GM21381 (cell line): Measurements from ENCODE around the gene FBXO31.

Experiments
- ATAC-seq: cut with Tn5 transposase; IDR thresholded peaks from one replicate; pipeline ENCODE4 v1.9.1; 2021; ENCODE audit warnings: mild to moderate bottlenecking, moderate library complexity; ENCODE audit not compliant: unreplicated experiment

The FBXO31 gene

GRCh38 chr16:87330646-87331045 is 52.9 kb downstream of the FBXO31 start:
- ATAC-seq = no peak

- no peak for ATAC-seq
Observed at GRCh38 chr16:87330257-87330624, 53.3 kb downstream of the FBXO31 start.

- no peak for ATAC-seq
Observed at GRCh38 chr16:87329436-87330256, 53.9 kb downstream of the FBXO31 start.

- ATAC-seq = no peak
Observed at GRCh38 chr16:87328846-87329245, 54.7 kb downstream of the FBXO31 start.

- ATAC-seq = no peak
Observed at GRCh38 chr16:87327798-87328495, 55.6 kb downstream of the FBXO31 start.

GRCh38 chr16:87326151-87326571 is 57.4 kb downstream of the FBXO31 start:
- ATAC-seq = no peak

- ATAC-seq = no peak
Observed at GRCh38 chr16:87325423-87325858, 58.1 kb downstream of the FBXO31 start.

- ATAC-seq = no peak
Observed at GRCh38 chr16:87324411-87325275, 58.9 kb downstream of the FBXO31 start.

- no peak for ATAC-seq
Observed at GRCh38 chr16:87323727-87324410, 59.7 kb downstream of the FBXO31 start.

GRCh38 chr16:87322833-87323726 is 60.5 kb downstream of the FBXO31 start:
- no peak for ATAC-seq

- no peak for ATAC-seq
Observed at GRCh38 chr16:87322360-87322759, 61.2 kb downstream of the FBXO31 start.

- no peak for ATAC-seq
Observed at GRCh38 chr16:87321336-87322107, 62.1 kb downstream of the FBXO31 start.

- ATAC-seq = no peak
Observed at GRCh38 chr16:87320510-87321227, 62.9 kb downstream of the FBXO31 start.

GRCh38 chr16:87319997-87320491 is 63.5 kb downstream of the FBXO31 start:
- no peak for ATAC-seq

- no peak for ATAC-seq
Observed at GRCh38 chr16:87319011-87319410, 64.6 kb downstream of the FBXO31 start.

- peak; percentile 16 for ATAC-seq
Observed at GRCh38 chr16:87317750-87318644, 65.6 kb downstream of the FBXO31 start.
